NCI-H748 (cell line): ENCODE results near the gene ZNF627.
A peak's percentile ranks its signal among the peaks of the same experiment; 100 is the strongest.
"Not testable (repeated sequence)": the region's sequence is repeated elsewhere in the genome, so short reads cannot be mapped to it uniquely, and the experiment has no call there.

ENCODE experiments used
- DNase-seq: peaks from one replicate; lab custom pipeline; 2025; ENCODE audit not compliant: unreplicated experiment; lab: John Stamatoyannopoulos, UW

The ZNF627 gene

GRCh38 chr19:11574689-11575088 lies 22.6 kb upstream of the ZNF627 start:
- no peak for DNase-seq

- DNase-seq, result no peak
Measured at GRCh38 chr19:11576227-11576626, 21.1 kb upstream of the ZNF627 start.

GRCh38 chr19:11577451-11578257 lies 19.6 kb upstream of the ZNF627 start, which contains the start of gene ACP5:
Gene ACP5, minus strand, starts transcription at chr19:11577645. Its CDS starts 328 bp downstream, at chr19:11577317.
- no peak for DNase-seq

GRCh38 chr19:11578258-11579142 lies 18.8 kb upstream of the ZNF627 start:
- DNase-seq, result no peak

GRCh38 chr19:11580116-11580515 lies 17.2 kb upstream of the ZNF627 start:
- DNase-seq, result no peak

GRCh38 chr19:11581740-11582139 lies 15.5 kb upstream of the ZNF627 start:
- DNase-seq, result no peak

- DNase-seq, result no peak
Measured at GRCh38 chr19:11586331-11586730, 11.0 kb upstream of the ZNF627 start.

GRCh38 chr19:11587302-11587974 lies 9.8 kb upstream of the ZNF627 start:
- DNase-seq, result peak; percentile 62

GRCh38 chr19:11587975-11588631 lies 9.2 kb upstream of the ZNF627 start:
- DNase-seq, result peak; percentile 24

- no peak for DNase-seq
Measured at GRCh38 chr19:11594084-11594483, 3.2 kb upstream of the ZNF627 start.

- no peak for DNase-seq
Measured at GRCh38 chr19:11596156-11596555, 1.1 kb upstream of the ZNF627 start.

- no peak for DNase-seq
Measured at GRCh38 chr19:11598103-11598483, 810 bp downstream of the ZNF627 start.

GRCh38 chr19:11598746-11599145 lies 1.5 kb downstream of the ZNF627 start:
- DNase-seq, result no peak

- not testable (repeated sequence) for DNase-seq
Measured at GRCh38 chr19:11599704-11600103, 2.4 kb downstream of the ZNF627 start.

GRCh38 chr19:11606484-11606883 lies 9.2 kb downstream of the ZNF627 start:
- no peak for DNase-seq

- DNase-seq, result no peak
Measured at GRCh38 chr19:11611730-11612129, 14.4 kb downstream of the ZNF627 start.

- DNase-seq, result no peak
Measured at GRCh38 chr19:11612816-11613511, 15.7 kb downstream of the ZNF627 start.

- no peak for DNase-seq
Measured at GRCh38 chr19:11617180-11618062, 20.1 kb downstream of the ZNF627 start.

- no peak for DNase-seq
Measured at GRCh38 chr19:11620553-11620952, 23.3 kb downstream of the ZNF627 start.
